T-helper 1 cell treated with Interleukin-12 subunit alpha and Interleukin-12 subunit beta and Interleukin-4 antibody, amounts not matched to agents 30 μg/mL and 1 μg/mL, for 36 hours (primary cell): ENCODE results near the gene FGA.
"Not testable (repeated sequence)": the region's sequence is repeated elsewhere in the genome, so short reads cannot be mapped to it uniquely, and the experiment has no call there.

Experiments
- H3K27ac Mint-ChIP-seq: one replicate; pipeline ENCODE4 v1.8.0; 2021; ENCODE audit warnings: mild to moderate bottlenecking, mixed read lengths
- H3K27me3 Mint-ChIP-seq: one replicate; pipeline ENCODE4 v1.8.0; 2021; ENCODE audit warnings: low read depth, mixed read lengths
- H3K36me3 Mint-ChIP-seq: one replicate; pipeline ENCODE4 v1.8.0; 2021; ENCODE audit warnings: low read depth, mixed read lengths
- H3K4me1 Mint-ChIP-seq: one replicate; pipeline ENCODE4 v1.8.0; 2021; ENCODE audit warnings: low read depth, mixed read lengths
- H3K4me3 Mint-ChIP-seq: one replicate; pipeline ENCODE4 v1.8.0; 2021; ENCODE audit warnings: mild to moderate bottlenecking, moderate library complexity, mixed read lengths
- H3K9me3 Mint-ChIP-seq: one replicate; pipeline ENCODE4 v1.8.0; 2021; ENCODE audit warnings: mixed read lengths

FGA gene

GRCh38 chr4:154595807-154596206 is 5.3 kb upstream of the FGA start:
- H3K4me3 Mint-ChIP-seq = no peak overlapping the region
- no peaks in the 10 kb centered on the region for H3K4me1 Mint-ChIP-seq
- H3K9me3 Mint-ChIP-seq = no peaks in the 10 kb centered on the region
- H3K36me3 Mint-ChIP-seq = no peaks in the 10 kb centered on the region
- H3K27me3 Mint-ChIP-seq = peaks cover 4% of the 10 kb centered on the region
- no peak overlapping the region for H3K27ac Mint-ChIP-seq

GRCh38 chr4:154594343-154594742 is 3.8 kb upstream of the FGA start:
- not testable (repeated sequence) for H3K27ac Mint-ChIP-seq, H3K4me3 Mint-ChIP-seq, H3K4me1 Mint-ChIP-seq, H3K36me3 Mint-ChIP-seq, H3K27me3 Mint-ChIP-seq, H3K9me3 Mint-ChIP-seq

GRCh38 chr4:154593868-154594267 is 3.3 kb upstream of the FGA start:
- Mint-ChIP-seq H3K27ac (no peak overlapping the region), H3K27me3 (peaks cover 4% of the 10 kb centered on the region), H3K36me3 (no peaks in the 10 kb centered on the region), H3K4me1 (no peaks in the 10 kb centered on the region), H3K9me3 (no peaks in the 10 kb centered on the region), H3K4me3 (no peak overlapping the region)

- Mint-ChIP-seq H3K27ac (no peak overlapping the region), H3K9me3 (no peaks in the 10 kb centered on the region), H3K4me1 (no peaks in the 10 kb centered on the region), H3K4me3 (no peak overlapping the region), H3K36me3 (no peaks in the 10 kb centered on the region), H3K27me3 (peaks cover 4% of the 10 kb centered on the region)
Measured at GRCh38 chr4:154591890-154592289, 1.3 kb upstream of the FGA start.

- Mint-ChIP-seq H3K4me1 (no peaks in the 10 kb centered on the region), H3K27ac (no peak overlapping the region), H3K9me3 (no peaks in the 10 kb centered on the region), H3K36me3 (no peaks in the 10 kb centered on the region), H3K4me3 (no peak overlapping the region), H3K27me3 (peaks cover 4% of the 10 kb centered on the region)
Measured at GRCh38 chr4:154589296-154590197, 995 bp downstream of the FGA start.

GRCh38 chr4:154588198-154588597 is 2.3 kb downstream of the FGA start:
- no peaks in the 10 kb centered on the region for H3K9me3 Mint-ChIP-seq
- peaks cover 4% of the 10 kb centered on the region for H3K27me3 Mint-ChIP-seq
- H3K4me1 Mint-ChIP-seq = no peaks in the 10 kb centered on the region
- H3K36me3 Mint-ChIP-seq = no peaks in the 10 kb centered on the region
- no peak overlapping the region for H3K27ac Mint-ChIP-seq
- no peak overlapping the region for H3K4me3 Mint-ChIP-seq

- H3K27ac Mint-ChIP-seq = no peak overlapping the region
- peaks cover 7% of the 10 kb centered on the region for H3K27me3 Mint-ChIP-seq
- no peaks in the 10 kb centered on the region for H3K9me3 Mint-ChIP-seq
- no peaks in the 10 kb centered on the region for H3K36me3 Mint-ChIP-seq
- no peaks in the 10 kb centered on the region for H3K4me1 Mint-ChIP-seq
- H3K4me3 Mint-ChIP-seq = no peak overlapping the region
Measured at GRCh38 chr4:154586296-154587033, 4.1 kb downstream of the FGA start.

GRCh38 chr4:154585369-154586018 is 5.0 kb downstream of the FGA start:
- Mint-ChIP-seq H3K27me3 (peaks cover 7% of the 10 kb centered on the region), H3K36me3 (no peaks in the 10 kb centered on the region), H3K9me3 (no peaks in the 10 kb centered on the region), H3K27ac (no peak overlapping the region), H3K4me3 (no peak overlapping the region), H3K4me1 (no peaks in the 10 kb centered on the region)

GRCh38 chr4:154584259-154584658 is 6.3 kb downstream of the FGA start:
- no peaks in the 10 kb centered on the region for H3K4me1 Mint-ChIP-seq
- peaks cover 5% of the 10 kb centered on the region for H3K27me3 Mint-ChIP-seq
- no peaks in the 10 kb centered on the region for H3K36me3 Mint-ChIP-seq
- H3K9me3 Mint-ChIP-seq = no peaks in the 10 kb centered on the region
- H3K4me3 Mint-ChIP-seq = no peak overlapping the region
- H3K27ac Mint-ChIP-seq = no peak overlapping the region

GRCh38 chr4:154583677-154584076 is 6.9 kb downstream of the FGA start:
- Mint-ChIP-seq H3K36me3 (no peaks in the 10 kb centered on the region), H3K27me3 (peaks cover 8% of the 10 kb centered on the region), H3K27ac (no peak overlapping the region), H3K9me3 (no peaks in the 10 kb centered on the region), H3K4me3 (no peak overlapping the region), H3K4me1 (no peaks in the 10 kb centered on the region)

GRCh38 chr4:154583230-154583629 is 7.3 kb downstream of the FGA start:
- no peaks in the 10 kb centered on the region for H3K4me1 Mint-ChIP-seq
- H3K9me3 Mint-ChIP-seq = no peaks in the 10 kb centered on the region
- peaks cover 8% of the 10 kb centered on the region for H3K27me3 Mint-ChIP-seq
- no peak overlapping the region for H3K27ac Mint-ChIP-seq
- H3K4me3 Mint-ChIP-seq = no peak overlapping the region
- H3K36me3 Mint-ChIP-seq = no peaks in the 10 kb centered on the region

GRCh38 chr4:154582723-154583122 is 7.8 kb downstream of the FGA start:
- H3K9me3 Mint-ChIP-seq = no peaks in the 10 kb centered on the region
- no peak overlapping the region for H3K27ac Mint-ChIP-seq
- H3K27me3 Mint-ChIP-seq = peaks cover 8% of the 10 kb centered on the region
- no peak overlapping the region for H3K4me3 Mint-ChIP-seq
- no peaks in the 10 kb centered on the region for H3K4me1 Mint-ChIP-seq
- H3K36me3 Mint-ChIP-seq = no peaks in the 10 kb centered on the region

- Mint-ChIP-seq H3K4me1 (no peaks in the 10 kb centered on the region), H3K9me3 (no peaks in the 10 kb centered on the region), H3K36me3 (no peaks in the 10 kb centered on the region), H3K27ac (no peak overlapping the region), H3K4me3 (no peak overlapping the region), H3K27me3 (peaks cover 8% of the 10 kb centered on the region)
Measured at GRCh38 chr4:154579927-154580326, 10.6 kb downstream of the FGA start.

- H3K27me3 Mint-ChIP-seq = peaks cover 8% of the 10 kb centered on the region
- H3K4me1 Mint-ChIP-seq = no peaks in the 10 kb centered on the region
- no peak overlapping the region for H3K27ac Mint-ChIP-seq
- no peaks in the 10 kb centered on the region for H3K9me3 Mint-ChIP-seq
- no peaks in the 10 kb centered on the region for H3K36me3 Mint-ChIP-seq
- no peak overlapping the region for H3K4me3 Mint-ChIP-seq
Measured at GRCh38 chr4:154578919-154579318, 11.6 kb downstream of the FGA start.

- no peaks in the 10 kb centered on the region for H3K36me3 Mint-ChIP-seq
- H3K27me3 Mint-ChIP-seq = peaks cover 8% of the 10 kb centered on the region
- H3K27ac Mint-ChIP-seq = no peak overlapping the region
- no peaks in the 10 kb centered on the region for H3K9me3 Mint-ChIP-seq
- no peak overlapping the region for H3K4me3 Mint-ChIP-seq
- no peaks in the 10 kb centered on the region for H3K4me1 Mint-ChIP-seq
Measured at GRCh38 chr4:154577324-154577723, 13.2 kb downstream of the FGA start.
